ENCODE results near the gene FOXJ3.

The FOXJ3 gene

DNA sequence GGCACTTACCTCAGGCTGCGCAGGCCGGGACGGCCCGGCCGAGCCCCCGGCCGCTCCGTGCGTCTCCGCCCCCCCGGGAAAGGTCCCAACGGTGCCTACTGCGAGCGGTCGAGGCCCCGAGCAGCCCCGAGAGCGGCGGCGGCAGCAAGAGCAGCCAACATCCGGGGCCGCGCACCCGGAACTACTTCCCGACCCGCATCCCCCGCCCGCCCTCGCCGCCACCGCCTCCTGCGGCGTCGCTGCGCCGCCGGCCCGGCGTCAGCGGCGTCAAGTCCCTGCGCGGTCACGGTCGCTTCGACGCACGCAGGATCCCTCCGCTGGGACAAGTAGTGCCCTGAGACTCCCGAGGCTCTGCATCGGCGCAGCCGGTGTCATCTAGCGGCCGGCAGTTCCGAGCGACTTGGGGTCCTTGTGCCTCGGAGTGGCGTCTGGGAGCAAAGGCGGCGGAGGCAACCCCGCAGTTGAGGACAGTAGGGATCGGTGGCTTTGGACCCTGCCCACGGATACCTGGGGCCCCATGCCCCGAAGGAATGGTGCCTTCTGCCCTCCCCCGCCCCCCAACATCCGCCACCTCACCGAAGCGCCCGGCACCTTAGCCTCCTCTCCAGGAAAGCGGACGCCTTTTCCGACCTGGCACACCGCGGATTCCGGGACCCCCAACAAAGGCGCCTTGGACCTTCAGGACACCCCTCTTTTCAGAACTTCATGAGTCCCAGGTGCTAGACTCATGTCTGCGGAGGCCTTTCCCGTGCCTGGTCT lies at the start of gene FOXJ3:
Gene FOXJ3 (minus strand): TSS at position 186 of the 759 bp plus-strand sequence. CDS start 24,142 bp downstream, outside the sequence.
- peak; percentile 53 to 78 for DNase-seq

DNA sequence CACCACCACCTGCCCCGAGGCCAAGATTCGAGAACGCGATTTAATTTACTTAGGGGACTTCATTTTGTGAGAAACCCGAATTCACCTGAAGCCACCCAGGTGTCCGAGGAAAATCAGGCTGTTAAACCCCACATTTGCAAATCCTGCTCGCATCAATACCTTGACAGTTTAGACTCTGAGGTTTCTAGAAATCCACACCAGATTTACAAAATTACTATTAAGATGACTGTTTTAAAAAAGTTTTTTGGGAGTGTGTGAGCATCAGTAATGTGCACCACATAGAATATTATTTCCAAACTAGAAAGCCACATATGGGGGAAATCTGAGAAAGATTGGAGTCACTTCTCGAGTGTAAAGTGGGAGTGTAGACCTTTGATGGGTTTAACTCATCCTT lies 46.2 kb upstream of the FOXJ3 start:
- no peak for DNase-seq

DNA sequence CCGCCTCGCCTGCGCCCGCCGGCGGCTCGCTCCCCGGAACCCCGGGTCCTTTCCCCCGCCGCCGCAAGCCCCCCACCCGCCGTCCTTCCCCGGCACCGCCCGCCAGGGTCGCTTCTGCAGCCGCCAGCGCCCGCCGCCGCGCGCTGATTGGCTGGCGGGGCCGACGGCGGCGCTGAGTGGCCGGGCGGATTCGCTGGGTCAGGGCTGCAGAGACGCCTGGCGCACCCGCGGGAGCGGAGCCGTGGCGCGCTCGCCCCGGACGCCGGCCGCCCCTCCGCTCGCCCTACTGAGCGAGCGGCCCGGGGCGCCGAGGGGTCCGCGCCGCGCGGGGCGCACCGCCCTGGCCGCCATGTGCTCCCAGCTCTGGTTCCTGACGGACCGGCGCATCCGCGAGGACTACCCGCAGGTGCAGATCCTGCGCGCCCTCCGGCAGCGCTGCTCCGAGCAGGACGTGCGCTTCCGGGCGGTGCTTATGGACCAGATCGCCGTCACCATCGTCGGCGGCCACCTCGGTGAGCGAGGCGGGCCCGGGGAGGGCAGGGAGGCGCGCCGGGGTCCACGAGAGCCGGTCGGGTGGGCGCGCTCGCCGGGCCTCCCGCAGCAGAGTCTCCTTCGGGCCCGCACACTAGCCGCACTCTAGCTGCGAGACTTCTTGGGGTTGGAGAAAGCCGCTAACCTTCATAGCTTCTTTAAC lies 45.7 kb upstream of the FOXJ3 start, which contains the start of gene RIMKLA:
Gene RIMKLA (plus strand): TSS at position 207 of the 694 bp plus-strand sequence. CDS start 143 bp downstream, at position 350.
- DNase-seq = peak in 1 of 2 donors; percentile 17

DNA sequence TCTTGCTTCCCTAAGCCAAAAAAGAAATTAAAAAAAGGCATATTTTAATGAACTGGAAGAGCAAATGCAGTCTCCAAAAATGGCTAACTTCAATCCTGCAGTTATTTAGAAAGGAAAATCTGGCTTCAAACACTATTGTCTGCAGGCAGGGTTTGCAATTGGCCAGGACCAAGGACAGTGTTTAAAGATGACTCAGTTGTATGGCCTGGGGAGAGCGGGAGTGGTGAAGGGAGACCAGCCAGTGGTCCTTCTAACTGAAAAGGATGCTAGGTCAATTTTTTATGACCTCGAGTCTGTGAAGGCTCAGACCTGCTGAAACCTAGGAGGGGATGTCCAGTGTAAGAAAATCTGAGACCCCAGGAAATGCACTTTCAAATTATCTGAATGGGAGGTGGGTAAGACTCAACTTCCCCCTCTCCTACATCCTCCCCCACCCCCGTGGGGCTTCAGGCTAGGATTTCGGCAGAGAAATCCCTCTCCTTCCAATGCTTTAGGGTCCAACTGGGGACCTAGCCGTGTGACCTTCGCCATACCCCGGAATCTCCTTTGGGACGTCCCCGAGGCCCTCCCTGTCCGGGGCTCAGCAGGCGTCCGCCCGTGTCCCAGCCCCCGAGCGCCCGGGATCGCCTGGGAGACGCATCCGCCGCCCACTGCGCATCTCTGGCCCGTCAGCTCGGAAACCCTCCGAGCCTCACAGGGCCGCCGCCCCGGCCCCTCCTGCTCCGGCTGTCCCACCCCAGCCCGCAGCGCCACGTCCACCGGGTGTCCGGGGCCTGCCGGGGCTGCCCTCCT lies 45.0 kb upstream of the FOXJ3 start:
- DNase-seq = no peak

DNA sequence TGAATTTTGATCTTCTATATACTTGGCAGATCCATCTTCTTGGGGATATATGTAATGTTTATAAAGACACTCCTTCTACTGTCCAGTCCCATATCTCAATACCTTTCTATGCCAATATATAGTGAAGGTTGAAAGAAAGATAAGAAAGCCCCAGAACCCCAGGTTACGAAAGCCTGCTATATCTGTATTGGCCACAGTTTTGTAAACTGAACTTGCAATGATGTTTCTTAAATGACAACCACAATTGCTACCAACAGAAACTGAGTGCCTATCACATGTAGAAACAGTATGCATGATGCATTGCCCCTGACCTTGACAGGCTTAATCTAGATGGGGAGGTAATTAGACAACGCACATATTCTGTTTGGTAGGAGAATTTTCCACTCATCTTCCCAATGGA lies 37.8 kb upstream of the FOXJ3 start:
- no peak for DNase-seq

DNA sequence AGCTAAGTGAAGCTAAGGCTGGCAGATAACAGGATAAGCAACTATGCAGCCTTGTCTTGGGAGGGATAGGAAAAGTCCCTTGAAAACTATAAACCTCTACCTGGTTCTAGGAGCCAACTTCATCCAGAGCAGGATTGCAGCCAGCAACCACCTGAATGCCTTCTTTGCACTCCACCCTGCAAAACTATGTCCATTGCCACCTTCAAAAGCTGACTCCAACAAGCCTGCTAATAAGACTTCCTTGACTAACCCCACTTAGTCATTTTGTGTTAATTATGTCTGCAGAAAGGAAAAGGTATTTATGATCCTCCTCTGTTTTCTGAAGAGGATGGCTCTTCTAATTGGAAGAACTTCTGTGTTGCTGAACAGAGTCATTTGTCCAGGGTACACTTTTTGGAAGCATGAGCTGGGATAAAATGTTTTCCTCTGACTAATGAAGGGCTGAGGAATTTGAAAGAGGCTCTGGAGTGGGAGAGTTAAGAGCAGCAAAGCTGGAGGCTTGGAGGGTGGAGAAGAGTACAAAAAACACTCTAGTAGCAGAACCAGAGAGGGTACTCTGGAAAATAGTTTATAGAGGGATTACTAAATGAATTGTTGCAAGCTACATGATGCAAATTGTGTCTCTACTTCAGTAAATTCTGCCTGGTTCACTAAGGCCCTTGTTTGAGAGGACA lies 36.0 kb upstream of the FOXJ3 start:
- no peak for DNase-seq

DNA sequence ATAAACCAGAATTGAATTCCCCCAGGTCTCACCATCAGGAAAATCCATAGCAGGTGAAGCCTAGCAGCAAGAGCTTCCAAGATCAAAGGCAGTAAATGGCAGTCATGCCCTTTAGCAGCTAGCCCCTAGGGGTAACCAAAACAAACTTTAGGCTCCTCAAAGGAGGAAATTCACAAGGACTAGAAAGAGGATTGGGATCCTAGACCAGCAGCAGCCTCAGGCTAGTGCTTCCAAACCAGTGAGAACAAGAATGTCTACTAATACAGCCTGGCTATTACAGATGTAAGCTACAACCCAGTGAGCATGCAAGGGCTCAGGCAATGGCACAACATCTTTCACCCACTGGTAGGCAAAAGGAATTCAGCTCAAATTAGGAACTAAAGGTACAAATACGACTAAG lies 34.4 kb upstream of the FOXJ3 start:
- no peak for DNase-seq

DNA sequence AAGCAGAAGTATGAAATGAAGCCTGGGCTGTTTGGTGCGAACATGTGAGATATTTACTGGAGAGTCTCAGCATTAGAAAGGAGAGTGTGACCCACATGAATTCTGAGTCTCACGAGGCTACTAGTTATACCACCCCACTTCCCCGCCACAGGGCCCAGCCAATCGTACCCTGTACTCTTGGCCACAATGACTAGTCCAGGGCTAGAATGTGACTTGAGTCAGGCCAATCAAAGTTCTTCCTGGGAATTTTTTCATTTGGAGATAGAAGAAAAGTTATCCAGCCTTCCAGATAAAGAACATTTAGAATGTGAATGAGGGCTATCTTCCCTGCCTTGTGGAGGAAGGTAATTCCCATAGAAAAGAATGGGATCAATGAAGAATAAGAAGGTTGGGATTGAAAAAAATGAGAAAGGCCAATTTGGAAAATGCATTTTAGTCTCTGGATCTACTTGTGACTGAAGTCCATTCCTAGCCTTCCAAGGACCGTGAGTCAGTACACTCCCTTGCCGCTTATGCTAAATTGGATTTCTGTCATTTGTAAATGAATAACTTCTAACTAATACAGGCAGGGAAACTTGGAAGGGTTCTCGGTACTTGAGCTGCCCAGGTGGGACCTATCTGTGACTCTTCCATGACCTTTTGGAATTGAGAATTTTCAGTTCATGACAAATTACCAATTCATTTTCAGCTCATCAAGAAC lies 33.2 kb upstream of the FOXJ3 start:
- DNase-seq = no peak

DNA sequence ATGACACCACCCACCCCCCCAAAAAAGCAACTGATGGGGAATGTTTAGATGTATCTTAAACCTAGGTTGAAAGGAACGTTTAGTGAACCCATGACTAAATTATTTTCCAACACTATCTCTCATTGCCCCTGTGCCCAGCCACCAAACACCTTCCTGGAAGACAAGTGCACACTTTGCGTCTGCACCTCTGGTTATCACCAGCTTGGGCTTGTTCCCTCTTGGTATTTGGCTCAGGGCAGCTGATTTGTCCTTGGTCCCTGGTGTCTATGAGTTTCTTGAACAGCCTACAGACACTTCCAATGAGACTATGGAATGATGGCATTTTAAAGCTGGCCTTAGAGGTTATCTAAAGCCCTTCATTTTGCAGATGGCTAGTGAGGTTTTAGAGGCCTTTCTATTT lies 30.1 kb upstream of the FOXJ3 start:
- no peak for DNase-seq

DNA sequence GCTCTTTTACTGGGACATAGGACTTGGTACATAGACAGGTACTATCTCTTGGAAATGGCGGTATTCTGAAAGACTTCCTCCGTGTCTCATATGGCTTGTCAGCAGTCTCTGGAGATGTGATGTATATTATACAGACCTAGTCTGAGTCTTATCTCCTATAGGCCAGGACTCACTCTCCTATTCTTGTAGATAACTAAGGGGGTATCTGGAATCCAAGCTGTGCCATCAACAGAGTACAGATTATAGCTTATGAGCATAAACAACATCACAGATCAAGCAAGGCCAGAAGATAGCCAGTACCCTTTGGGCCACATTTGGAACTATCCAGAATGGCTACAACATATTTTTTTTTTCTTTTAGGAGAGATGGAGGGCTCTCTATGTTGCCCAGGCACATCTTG lies 29.5 kb upstream of the FOXJ3 start:
- DNase-seq = no peak

DNA sequence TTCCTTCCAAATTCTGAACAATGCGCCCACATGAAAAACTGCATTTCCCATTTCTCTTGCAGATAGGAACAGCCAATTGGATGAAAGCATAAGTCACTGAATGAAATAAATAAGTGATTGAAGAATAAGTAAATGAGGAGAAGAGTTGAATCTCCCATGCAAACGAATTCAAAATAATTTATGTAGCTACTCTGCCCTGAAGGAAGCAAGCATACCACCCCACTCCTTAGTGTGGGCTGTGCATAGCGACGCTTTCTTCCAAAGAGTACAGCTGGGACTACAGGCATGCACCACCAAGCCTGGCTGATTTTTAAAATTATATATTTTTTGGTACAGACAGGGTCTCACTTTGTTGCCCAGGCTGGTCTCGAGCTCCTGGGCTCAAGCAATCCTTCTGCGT lies 29.1 kb upstream of the FOXJ3 start:
- no peak for DNase-seq

DNA sequence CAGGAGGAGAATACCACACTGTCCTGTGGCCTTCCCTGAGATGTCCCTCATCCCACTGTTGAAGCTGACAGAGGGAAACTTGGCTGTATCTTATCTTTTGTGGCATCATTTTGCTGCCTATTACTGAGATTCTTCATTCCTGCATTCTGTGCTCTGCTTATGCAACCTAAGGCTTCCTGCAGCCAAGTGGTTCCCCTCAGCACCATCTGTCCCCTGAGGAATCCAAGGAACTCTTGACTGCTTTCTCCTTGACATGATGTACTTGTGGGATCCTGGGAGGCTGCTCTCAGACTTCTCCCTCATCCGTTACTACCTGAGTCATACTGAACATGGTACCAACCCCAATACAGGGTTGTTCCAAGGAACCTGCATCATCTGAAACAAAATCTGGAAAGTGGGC lies 24.4 kb upstream of the FOXJ3 start:
- DNase-seq = no peak

DNA sequence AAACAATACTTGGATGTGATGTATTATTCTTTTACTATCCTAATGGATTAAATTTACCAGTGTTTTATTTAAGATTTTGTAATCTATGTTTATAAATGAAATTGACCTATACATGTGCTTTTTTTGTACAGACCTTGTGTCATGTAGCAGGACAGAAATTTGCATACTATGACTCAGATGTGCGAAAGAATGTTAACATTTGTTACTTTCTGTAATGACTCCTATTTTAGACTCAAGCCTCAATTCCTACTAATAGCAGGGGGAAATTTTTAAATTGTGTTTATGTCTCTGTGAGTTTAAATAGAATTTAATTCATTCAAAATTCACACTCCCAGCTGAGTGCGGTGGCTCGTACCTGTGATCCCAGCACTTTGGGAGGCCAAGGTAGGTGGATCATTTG lies 23.8 kb upstream of the FOXJ3 start:
- DNase-seq = no peak

DNA sequence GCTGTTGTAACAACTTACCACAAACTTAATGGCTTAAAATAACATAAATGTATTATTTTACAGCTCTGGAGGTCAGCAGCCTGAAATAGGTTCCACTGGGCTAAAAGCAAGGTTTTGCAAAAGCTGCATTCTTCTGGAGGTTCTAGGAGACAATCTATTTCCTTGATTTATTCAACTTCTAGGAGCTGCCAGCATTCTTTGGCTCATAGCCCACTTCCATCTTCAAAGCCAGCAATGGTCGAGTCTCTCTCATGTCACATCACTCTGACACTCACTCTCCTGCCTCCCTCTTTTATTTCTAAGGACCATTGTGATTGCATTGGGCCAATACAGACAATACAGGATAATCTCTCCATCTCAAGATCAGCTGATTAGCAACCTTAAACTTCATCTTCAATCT lies 15.1 kb upstream of the FOXJ3 start:
- no peak for DNase-seq

DNA sequence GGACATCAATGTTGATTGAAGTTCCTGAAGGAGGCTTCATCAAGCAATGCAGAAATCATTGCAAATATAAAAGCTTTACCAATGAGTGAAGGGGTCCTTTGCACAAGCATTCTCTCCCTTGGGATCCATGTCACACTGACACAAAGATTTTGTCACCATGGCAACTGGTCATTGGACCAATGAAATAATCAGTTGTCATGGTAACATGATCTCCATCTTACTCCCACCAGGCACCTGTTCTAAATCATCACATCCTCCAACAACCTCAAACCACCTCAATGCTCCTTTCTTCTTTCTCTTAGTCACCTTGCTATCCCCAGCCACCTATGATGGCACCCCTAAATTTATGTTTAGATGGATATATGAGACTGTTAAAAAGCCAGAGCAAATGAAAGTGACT lies 13.5 kb upstream of the FOXJ3 start:
- no peak for DNase-seq

DNA sequence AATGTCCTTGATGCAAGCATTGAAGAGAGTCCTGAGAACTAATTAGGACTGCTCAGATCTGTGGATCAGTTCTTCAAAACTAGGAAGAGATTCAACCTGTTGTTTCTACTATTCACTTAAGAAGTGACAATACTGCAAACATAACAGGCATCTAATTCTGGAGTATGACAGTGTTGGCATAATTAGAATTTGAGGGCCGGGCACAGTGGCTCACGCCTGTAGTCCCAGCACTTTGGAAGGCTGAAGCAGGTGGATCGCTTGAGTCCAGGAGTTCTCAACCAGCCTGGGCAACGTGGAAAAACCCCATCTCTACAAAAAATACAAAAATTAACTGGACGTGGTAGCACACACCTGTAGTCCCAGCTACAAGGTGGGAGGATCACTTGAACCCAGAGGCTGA lies 8.0 kb upstream of the FOXJ3 start:
- DNase-seq = no peak

DNA sequence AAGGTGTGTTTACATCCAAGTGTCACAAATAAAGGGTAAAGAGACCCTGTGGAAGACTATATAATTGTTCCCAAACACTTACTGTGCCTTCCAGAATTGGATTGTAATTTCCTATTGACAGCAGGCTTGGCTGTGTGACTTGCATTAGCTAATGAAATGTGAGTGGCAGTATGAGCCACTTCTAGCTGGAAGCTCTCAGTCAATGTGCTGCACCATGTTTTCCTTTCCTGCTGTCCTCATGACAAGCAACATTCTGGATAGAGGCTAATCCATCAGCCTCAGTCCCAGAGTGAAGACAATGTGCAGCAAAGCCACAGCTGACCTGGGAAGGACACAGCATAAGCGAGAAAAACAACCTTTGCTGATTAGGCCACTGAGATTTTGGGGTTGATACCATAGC lies 5.9 kb upstream of the FOXJ3 start:
- DNase-seq = no peak

DNA sequence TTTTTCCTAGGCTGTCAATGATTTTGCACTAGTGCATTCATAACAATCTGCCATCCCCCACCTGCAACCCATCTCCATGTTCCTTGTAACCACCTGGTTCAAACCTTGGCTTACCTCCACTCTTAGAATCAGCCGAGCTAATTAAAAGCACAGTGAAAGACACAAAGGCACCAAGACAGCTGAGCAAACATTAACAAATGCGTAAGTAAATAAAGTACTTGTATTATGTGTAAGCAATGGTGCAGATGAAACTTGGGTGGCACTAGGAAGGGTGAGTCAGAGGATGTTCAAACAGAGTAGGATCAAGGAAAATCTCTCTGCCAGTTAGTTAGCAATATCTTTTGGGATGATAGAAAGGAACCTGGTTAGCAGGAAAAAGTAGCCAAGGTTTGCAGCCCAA lies 5.1 kb upstream of the FOXJ3 start:
- no peak for DNase-seq

DNA sequence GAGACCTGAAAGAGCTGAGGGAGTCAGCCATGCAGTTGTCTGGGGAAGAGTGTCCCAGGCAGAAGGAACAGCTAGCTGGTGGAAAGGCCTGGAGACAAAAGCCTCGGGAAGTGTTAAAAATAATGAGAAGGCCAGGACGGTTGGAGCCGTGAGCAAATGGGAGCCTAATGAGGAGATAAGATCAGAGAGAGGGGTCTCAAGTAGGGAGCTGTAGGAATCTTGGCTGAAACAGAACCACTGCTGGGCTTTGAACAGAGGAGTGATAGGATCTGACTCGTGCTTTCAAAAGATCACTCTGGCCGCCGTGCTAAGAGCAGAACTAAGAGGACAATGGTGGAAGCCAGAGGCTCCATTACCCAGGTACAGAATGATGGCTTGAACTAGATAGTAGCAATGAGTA lies 1.9 kb upstream of the FOXJ3 start:
- DNase-seq = no peak

DNA sequence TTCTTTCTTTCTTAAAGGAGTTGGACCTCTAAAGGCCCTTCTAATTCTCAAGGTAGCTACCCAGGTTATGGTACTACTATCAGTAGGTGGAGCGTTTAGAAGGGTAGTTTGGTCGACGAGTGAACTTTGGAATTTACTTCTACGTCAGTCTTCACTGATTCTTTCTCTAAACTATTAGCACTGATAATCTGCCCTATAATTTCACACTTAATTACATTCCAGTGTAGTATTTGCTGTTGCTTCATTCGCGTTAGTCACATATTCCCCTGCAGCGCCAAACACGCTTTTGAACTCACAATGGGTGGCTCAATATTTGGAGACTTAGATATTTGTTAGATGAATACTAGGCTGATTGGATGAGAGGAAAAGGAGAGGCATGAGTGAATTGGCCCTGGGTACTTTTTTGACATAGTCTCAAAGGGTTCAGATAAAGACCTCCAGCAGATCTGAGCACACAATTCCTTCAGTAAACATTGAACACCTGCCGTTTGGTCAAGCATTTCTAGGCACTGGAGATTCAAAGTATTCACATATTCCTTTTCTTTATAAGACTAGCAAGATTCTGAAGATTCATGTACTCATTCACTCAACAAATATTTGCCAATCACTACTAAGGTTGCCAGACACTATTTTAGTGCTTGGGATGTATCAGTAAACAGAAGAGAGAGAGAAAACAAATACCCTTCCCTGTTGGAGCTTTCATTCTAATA lies 929 bp upstream of the FOXJ3 start:
- no peak for DNase-seq

DNA sequence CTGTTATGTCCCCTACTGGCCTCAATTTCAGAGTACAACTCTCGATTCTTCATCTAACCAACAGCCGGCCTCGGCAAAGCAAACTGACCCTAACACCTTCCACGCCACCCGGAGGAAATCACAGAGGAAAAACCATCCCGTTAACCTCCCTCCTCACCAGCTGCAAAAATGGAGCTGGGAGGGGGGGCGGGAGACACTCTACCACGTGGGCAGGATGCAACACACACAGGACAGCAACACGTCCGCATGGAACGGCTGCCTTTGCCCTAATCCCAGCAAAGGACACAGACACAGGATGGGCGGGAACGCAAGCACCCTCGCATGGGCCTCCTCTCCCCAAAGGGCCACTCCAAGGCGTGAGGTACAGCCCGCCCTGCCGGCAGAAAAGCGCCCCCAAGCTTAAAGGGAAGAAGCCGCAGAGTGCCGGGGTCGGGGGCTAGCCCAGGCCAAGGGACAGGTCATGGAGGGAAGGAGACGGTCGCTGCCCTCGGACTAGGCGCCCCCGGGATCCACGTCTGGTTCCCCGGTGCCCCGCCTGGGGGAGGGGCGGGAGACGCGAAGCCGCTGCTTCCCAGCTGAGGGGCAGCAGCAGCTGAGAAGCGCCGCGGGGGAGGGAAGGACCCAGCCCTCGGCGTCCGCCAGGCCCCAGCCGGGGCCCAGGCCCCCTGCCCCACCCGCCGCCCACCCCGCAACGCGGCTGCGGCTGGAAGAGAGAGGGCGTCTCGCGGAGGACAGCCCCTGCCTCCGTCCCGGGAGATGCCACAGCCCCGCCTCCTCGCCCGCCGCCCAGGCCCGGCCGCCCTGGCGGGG lies 590 bp downstream of the FOXJ3 start:
- DNase-seq = peak in 1 of 2 donors; percentile 54
